ENCODE results near the gene FRS2. TPM values are rescaled to one million over a fixed set of nuclear protein-coding genes. Genes with fewer than 3 reads are reported as not detected.

Gene FRS2
- total RNA-seq, 2 experiments from 2014 or later: 21.7 to 24.9 TPM

GRCh38 chr12:69616025-69616424, 145.8 kb downstream of the FRS2 start:
- DNase-seq (no peak), ATAC-seq (ENCODE audit: poor library complexity) (no peak)
- TF ChIP-seq CTCF (IDR thresholded peaks at IDR 0.05): no peak
- Histone ChIP-seq H3K4me3 (ENCODE audit: low read length) (no peak overlapping the region), H3K36me3 (ENCODE audit: insufficient read depth, low read length) (no peaks in the 10 kb centered on the region), H3K27me3 (ENCODE audit: control insufficient read depth in 1 of 2, insufficient read depth in 2 of 2, low read length in 2 of 2) (no peaks in the 10 kb centered on the region), H3K9me3 (ENCODE audit: control insufficient read depth in 1 of 2, insufficient read depth in 1 of 2, low read length in 2 of 2) (no peaks in the 10 kb centered on the region), H3K4me1 (ENCODE audit: insufficient read depth, low read length) (no peaks in the 10 kb centered on the region), H3K27ac (ENCODE audit: low read depth in 1 of 2, low read length in 2 of 2) (no peak overlapping the region)
- intact Hi-C loops (cut with DNase I, micrococcal nuclease): no loop called here
- POLR2A ChIA-PET: no interaction called here
- CTCF ChIA-PET: no interaction called here
- Mint-ChIP-seq H3K4me1 (ENCODE audit: low read depth) (no peaks in the 10 kb centered on the region), H3K36me3 (ENCODE audit: low read depth) (no peaks in the 10 kb centered on the region), H3K27ac (no peak overlapping the region), H3K27me3 (peaks cover 18% of the 10 kb centered on the region), H3K4me3 (no peak overlapping the region), H3K9me3 (no peaks in the 10 kb centered on the region)

GRCh38 chr12:69619050-69619449, 148.9 kb downstream of the FRS2 start:
- ChIA-PET CTCF (no interaction called here), POLR2A (no interaction called here)
- Histone ChIP-seq H3K9me3 (ENCODE audit: control insufficient read depth in 1 of 2, insufficient read depth in 1 of 2, low read length in 2 of 2) (no peaks in the 10 kb centered on the region), H3K4me3 (ENCODE audit: low read length) (no peak overlapping the region), H3K36me3 (ENCODE audit: insufficient read depth, low read length) (no peaks in the 10 kb centered on the region), H3K27ac (ENCODE audit: low read depth in 1 of 2, low read length in 2 of 2) (no peak overlapping the region), H3K27me3 (ENCODE audit: control insufficient read depth in 1 of 2, insufficient read depth in 2 of 2, low read length in 2 of 2) (no peaks in the 10 kb centered on the region), H3K4me1 (ENCODE audit: insufficient read depth, low read length) (no peaks in the 10 kb centered on the region)
- intact Hi-C loops (cut with DNase I, micrococcal nuclease): no loop called here
- no peaks in the 10 kb centered on the region for H3K4me1 Mint-ChIP-seq (ENCODE audit: low read depth)
- peaks cover 28% of the 10 kb centered on the region for H3K27me3 Mint-ChIP-seq
- no peak for DNase-seq
- no peak overlapping the region for H3K4me3 Mint-ChIP-seq
- no peak overlapping the region for H3K27ac Mint-ChIP-seq
- H3K9me3 Mint-ChIP-seq: no peaks in the 10 kb centered on the region
- TF ChIP-seq CTCF (IDR thresholded peaks at IDR 0.05): no peak
- ATAC-seq (ENCODE audit: poor library complexity): no peak
- H3K36me3 Mint-ChIP-seq (ENCODE audit: low read depth): no peaks in the 10 kb centered on the region

GRCh38 chr12:69620077-69620476, 149.9 kb downstream of the FRS2 start:
- Mint-ChIP-seq H3K36me3 (ENCODE audit: low read depth) (no peaks in the 10 kb centered on the region), H3K4me1 (ENCODE audit: low read depth) (no peaks in the 10 kb centered on the region), H3K27me3 (peaks cover 31% of the 10 kb centered on the region), H3K9me3 (no peaks in the 10 kb centered on the region), H3K27ac (no peak overlapping the region), H3K4me3 (no peak overlapping the region)
- Histone ChIP-seq H3K9me3 (ENCODE audit: control insufficient read depth in 1 of 2, insufficient read depth in 1 of 2, low read length in 2 of 2) (no peaks in the 10 kb centered on the region), H3K4me1 (ENCODE audit: insufficient read depth, low read length) (no peaks in the 10 kb centered on the region), H3K27me3 (ENCODE audit: control insufficient read depth in 1 of 2, insufficient read depth in 2 of 2, low read length in 2 of 2) (no peaks in the 10 kb centered on the region), H3K27ac (ENCODE audit: low read depth in 1 of 2, low read length in 2 of 2) (no peak overlapping the region), H3K4me3 (ENCODE audit: low read length) (no peak overlapping the region), H3K36me3 (ENCODE audit: insufficient read depth, low read length) (no peaks in the 10 kb centered on the region)
- ChIA-PET POLR2A (no interaction called here), CTCF (no interaction called here)
- intact Hi-C loops (cut with DNase I, micrococcal nuclease): no loop called here
- TF ChIP-seq CTCF (IDR thresholded peaks at IDR 0.05): no peak
- ATAC-seq (ENCODE audit: poor library complexity): no peak
- DNase-seq: no peak

Measured in CD4-positive, alpha-beta T cell (primary cell).